Adrenal gland (tissue), 5 donors: Measurements from ENCODE around the gene KCP.

ENCODE experiments used
- CTCF ChIP-seq, 6 experiments: fragments of 450-650 bp in 4 of 6; fragments of 200-600 bp in 2 of 6; sonication (generic) in 1 of 6; IDR thresholded peaks; 1 replicate in 5 of 6; 2 replicates in 1 of 6; pipeline versions ENCODE4 v1.5.1 to v1.8.0; 2016 to 2021; ENCODE audit warnings: antibody characterized with exemption in 6 of 6, mild to moderate bottlenecking in 2 of 6, moderate library complexity in 1 of 6
- POLR2A ChIP-seq, 2 donors: fragments of 450-650 bp; IDR thresholded peaks; one replicate each; pipeline ENCODE4 v1.6.1; 2017; ENCODE audit warnings: antibody characterized with exemption in 2 of 2, mild to moderate bottlenecking in 2 of 2, moderate library complexity in 1 of 2
- donor health status: DM: no; HTN: no; CAD: no.

GRCh38 chr7:128909625-128910568 lies 612 bp downstream of the KCP start:
- TF ChIP-seq POLR2A (IDR thresholded peaks at IDR 0.05), result no peak
- no peak for TF ChIP-seq CTCF (IDR thresholded peaks at IDR 0.05)
